Measurements from ENCODE around the gene CYP1A1.

DNA sequence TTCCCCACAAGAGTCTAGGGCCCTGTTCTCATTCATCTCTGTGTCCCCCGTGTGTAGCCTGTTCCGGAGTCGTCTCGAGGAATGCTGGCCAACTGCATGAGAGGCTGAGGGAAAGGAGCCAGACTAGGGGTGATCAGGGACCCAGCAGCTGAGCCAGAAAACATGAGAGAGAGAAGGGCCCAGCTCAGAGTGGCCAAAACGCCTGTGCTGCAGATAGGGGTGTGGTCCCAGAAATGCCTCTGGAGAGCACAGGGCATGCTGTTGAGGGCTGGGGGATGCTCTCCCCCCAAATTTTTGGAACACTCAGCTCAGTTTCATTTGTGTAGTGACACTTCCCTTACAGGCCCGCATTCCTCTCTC is 37.4 kb upstream of the CYP1A1 start:
- no peak for TF ChIP-seq YY1 (IDR thresholded peaks at IDR 0.05)
- no peak for TF ChIP-seq TAF1 (conservative IDR thresholded peaks at IDR 0.05)
- no peak for TF ChIP-seq FOXA1 (IDR thresholded peaks at IDR 0.05)
- TF ChIP-seq, protein P1, sequence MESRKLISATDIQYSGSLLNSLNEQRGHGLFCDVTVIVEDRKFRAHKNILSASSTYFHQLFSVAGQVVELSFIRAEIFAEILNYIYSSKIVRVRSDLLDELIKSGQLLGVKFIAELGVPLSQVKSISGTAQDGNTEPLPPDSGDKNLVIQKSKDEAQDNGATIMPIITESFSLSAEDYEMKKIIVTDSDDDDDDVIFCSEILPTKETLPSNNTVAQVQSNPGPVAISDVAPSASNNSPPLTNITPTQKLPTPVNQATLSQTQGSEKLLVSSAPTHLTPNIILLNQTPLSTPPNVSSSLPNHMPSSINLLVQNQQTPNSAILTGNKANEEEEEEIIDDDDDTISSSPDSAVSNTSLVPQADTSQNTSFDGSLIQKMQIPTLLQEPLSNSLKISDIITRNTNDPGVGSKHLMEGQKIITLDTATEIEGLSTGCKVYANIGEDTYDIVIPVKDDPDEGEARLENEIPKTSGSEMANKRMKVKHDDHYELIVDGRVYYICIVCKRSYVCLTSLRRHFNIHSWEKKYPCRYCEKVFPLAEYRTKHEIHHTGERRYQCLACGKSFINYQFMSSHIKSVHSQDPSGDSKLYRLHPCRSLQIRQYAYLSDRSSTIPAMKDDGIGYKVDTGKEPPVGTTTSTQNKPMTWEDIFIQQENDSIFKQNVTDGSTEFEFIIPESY (IDR thresholded peaks at IDR 0.05) = no peak
- TF ChIP-seq, protein P2, sequence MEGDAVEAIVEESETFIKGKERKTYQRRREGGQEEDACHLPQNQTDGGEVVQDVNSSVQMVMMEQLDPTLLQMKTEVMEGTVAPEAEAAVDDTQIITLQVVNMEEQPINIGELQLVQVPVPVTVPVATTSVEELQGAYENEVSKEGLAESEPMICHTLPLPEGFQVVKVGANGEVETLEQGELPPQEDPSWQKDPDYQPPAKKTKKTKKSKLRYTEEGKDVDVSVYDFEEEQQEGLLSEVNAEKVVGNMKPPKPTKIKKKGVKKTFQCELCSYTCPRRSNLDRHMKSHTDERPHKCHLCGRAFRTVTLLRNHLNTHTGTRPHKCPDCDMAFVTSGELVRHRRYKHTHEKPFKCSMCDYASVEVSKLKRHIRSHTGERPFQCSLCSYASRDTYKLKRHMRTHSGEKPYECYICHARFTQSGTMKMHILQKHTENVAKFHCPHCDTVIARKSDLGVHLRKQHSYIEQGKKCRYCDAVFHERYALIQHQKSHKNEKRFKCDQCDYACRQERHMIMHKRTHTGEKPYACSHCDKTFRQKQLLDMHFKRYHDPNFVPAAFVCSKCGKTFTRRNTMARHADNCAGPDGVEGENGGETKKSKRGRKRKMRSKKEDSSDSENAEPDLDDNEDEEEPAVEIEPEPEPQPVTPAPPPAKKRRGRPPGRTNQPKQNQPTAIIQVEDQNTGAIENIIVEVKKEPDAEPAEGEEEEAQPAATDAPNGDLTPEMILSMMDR (IDR thresholded peaks at IDR 0.05; ENCODE audit: low read depth, low read length, missing input control) = no peak
- TF ChIP-seq GABPA (IDR thresholded peaks at IDR 0.05 in 1 of 2, conservative IDR thresholded peaks at IDR 0.05 in 1 of 2) = no peak
- no peak for TF ChIP-seq RAD21 (IDR thresholded peaks at IDR 0.05)
- TF ChIP-seq SP1 (IDR thresholded peaks at IDR 0.05) = no peak
